DOHH2 (cell line): ENCODE measurements around the gene PNPLA5.

Experiments used
- H3F3A ChIP-seq: fragments of 200-600 bp; sonication (generic), shearing (Covaris generic); 2 replicates; pipeline ENCODE4 v1.6.0; 2016; ENCODE audit warnings: antibody characterized with exemption, mild to moderate bottlenecking; ENCODE audit not compliant: control insufficient read depth, insufficient read depth
- H3K27ac ChIP-seq: fragments of 200-600 bp; sonication (generic); 2 replicates; pipeline ENCODE4 v1.5.1; 2014; ENCODE audit warnings: low read depth, mild to moderate bottlenecking, low read length, moderate library complexity
- H3K27me3 ChIP-seq: fragments of 200-600 bp; sonication (generic); 2 replicates; pipeline ENCODE4 v1.6.1; 2014; ENCODE audit warnings: mild to moderate bottlenecking, low read length, mixed read lengths; ENCODE audit not compliant: control insufficient read depth
- H3K36me3 ChIP-seq: fragments of 200-600 bp; sonication (generic); 2 replicates; pipeline ENCODE4 v1.6.1; 2014; ENCODE audit warnings: mild to moderate bottlenecking, low read length, moderate library complexity, mixed read lengths; ENCODE audit not compliant: control insufficient read depth
- H3K4me1 ChIP-seq: fragments of 200-600 bp; sonication (generic); 2 replicates; pipeline ENCODE4 v1.6.1; 2014; ENCODE audit warnings: mild to moderate bottlenecking, low read length, mixed read lengths; ENCODE audit not compliant: control insufficient read depth
- H3K4me2 ChIP-seq: fragments of 200-600 bp; sonication (generic); 2 replicates; pipeline ENCODE4 v1.6.0; 2014; ENCODE audit warnings: mild to moderate bottlenecking, low read length, moderate library complexity
- H3K4me3 ChIP-seq: fragments of 200-600 bp; sonication (generic); 2 replicates; pipeline ENCODE4 v1.5.1; 2014; ENCODE audit warnings: mild to moderate bottlenecking, low read length, mixed read lengths
- H3K79me2 ChIP-seq: fragments of 200-600 bp; sonication (generic); 2 replicates; pipeline ENCODE4 v1.6.1; 2014; ENCODE audit warnings: mild to moderate bottlenecking, low read length, mixed read lengths; ENCODE audit not compliant: control insufficient read depth
- H3K9me2 ChIP-seq: fragments of 200-600 bp; sonication (generic); replicated peaks from 2 replicates; pipeline ENCODE4 v1.6.1; 2014; ENCODE audit warnings: mild to moderate bottlenecking, low read length, mixed read lengths; ENCODE audit not compliant: control insufficient read depth
- H3K9me3 ChIP-seq: fragments of 200-600 bp; sonication (generic); 2 replicates; pipeline ENCODE4 v1.6.1; 2014; ENCODE audit warnings: antibody characterized with exemption, low read length, mixed read lengths; ENCODE audit not compliant: control insufficient read depth, insufficient read depth
- H4K20me1 ChIP-seq: fragments of 200-600 bp; sonication (generic); 2 replicates; pipeline ENCODE4 v1.6.0; 2014; ENCODE audit warnings: low read depth, mild to moderate bottlenecking, antibody characterized with exemption, low read length, moderate library complexity; ENCODE audit not compliant: control insufficient read depth, insufficient read depth
- EZH2phosphoT487 ChIP-seq: fragments of 200-600 bp; sonication (generic); IDR thresholded peaks from 2 replicates; pipeline ENCODE4 v1.6.1; 2017; ENCODE audit warnings: borderline replicate concordance, mild to moderate bottlenecking, antibody characterized with exemption, low read length, moderate library complexity, mixed read lengths
- TF ChIP-seq, protein P1 (sequence below): fragments of 200-600 bp; sonication (generic); IDR thresholded peaks from one replicate; pipeline ENCODE4 v1.5.1; 2014; ENCODE audit warnings: antibody characterized with exemption, mild to moderate bottlenecking, low read depth, low read length; ENCODE audit not compliant: poor library complexity, severe bottlenecking

Gene PNPLA5

DNA sequence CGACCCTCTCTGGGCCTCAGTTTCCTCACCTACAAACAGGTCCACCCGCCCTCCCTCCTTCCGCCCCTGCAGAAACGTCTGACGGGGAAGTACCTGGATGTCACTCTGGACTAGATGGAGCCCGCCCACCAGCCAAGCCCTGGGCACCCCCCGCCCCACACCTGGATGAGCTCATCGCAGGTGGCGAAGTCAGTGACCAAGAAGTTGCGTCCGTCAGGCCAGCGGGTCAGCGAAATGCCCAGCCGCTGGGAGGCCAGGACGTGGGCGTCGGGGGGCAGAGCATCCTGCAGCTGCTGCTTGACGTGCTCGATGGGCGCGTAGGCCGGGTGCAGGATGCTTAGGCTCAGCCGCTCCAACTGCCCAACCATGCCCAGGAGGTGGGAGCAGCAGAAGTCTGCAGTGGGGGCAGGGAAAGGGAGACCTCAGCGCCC is 897 bp downstream of the PNPLA5 start:
- Histone ChIP-seq H3K4me3 (no peak overlapping the region), H3K9me3 (no peaks in the 10 kb centered on the region), H3K9me2 (no peaks in the 10 kb centered on the region), H3K4me1 (no peaks in the 10 kb centered on the region), H3K27ac (no peak overlapping the region), H3K27me3 (peaks cover 9% of the 10 kb centered on the region), H3F3A (no peaks in the 10 kb centered on the region), H4K20me1 (no peaks in the 10 kb centered on the region), H3K4me2 (no peak overlapping the region), H3K79me2 (no peaks in the 10 kb centered on the region), H3K36me3 (no peaks in the 10 kb centered on the region)
- TF ChIP-seq EZH2phosphoT487 = no peak
- TF ChIP-seq, protein P1, sequence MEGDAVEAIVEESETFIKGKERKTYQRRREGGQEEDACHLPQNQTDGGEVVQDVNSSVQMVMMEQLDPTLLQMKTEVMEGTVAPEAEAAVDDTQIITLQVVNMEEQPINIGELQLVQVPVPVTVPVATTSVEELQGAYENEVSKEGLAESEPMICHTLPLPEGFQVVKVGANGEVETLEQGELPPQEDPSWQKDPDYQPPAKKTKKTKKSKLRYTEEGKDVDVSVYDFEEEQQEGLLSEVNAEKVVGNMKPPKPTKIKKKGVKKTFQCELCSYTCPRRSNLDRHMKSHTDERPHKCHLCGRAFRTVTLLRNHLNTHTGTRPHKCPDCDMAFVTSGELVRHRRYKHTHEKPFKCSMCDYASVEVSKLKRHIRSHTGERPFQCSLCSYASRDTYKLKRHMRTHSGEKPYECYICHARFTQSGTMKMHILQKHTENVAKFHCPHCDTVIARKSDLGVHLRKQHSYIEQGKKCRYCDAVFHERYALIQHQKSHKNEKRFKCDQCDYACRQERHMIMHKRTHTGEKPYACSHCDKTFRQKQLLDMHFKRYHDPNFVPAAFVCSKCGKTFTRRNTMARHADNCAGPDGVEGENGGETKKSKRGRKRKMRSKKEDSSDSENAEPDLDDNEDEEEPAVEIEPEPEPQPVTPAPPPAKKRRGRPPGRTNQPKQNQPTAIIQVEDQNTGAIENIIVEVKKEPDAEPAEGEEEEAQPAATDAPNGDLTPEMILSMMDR = no peak

DNA sequence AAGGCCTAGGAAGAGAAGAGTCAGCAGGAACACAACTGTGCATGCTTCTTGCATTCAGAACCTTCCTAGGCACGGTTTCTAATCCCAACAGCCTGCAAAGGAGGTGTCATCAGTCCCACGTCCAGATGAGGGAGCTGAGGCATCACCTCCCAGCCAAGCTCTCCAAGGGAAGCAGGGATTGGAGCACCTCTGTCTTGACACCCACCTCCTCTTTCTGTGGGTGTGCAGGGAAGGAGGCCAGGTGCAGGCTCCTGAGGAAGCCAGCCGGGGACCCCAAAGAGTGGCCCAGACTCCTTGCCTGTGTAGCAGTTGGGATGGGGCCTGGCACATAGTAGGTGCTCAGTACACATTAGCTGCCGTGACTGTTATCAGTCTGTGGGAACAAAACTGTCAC is 2.0 kb downstream of the PNPLA5 start:
- no peaks in the 10 kb centered on the region for H4K20me1 ChIP-seq
- no peaks in the 10 kb centered on the region for H3K9me3 ChIP-seq
- H3K4me3 ChIP-seq = no peak overlapping the region
- no peak for TF ChIP-seq EZH2phosphoT487
- TF ChIP-seq, protein P1 = no peak
- peaks cover 1% of the 10 kb centered on the region for H3K4me1 ChIP-seq
- H3F3A ChIP-seq = no peaks in the 10 kb centered on the region
- no peak overlapping the region for H3K4me2 ChIP-seq
- H3K79me2 ChIP-seq = no peaks in the 10 kb centered on the region
- H3K36me3 ChIP-seq = no peaks in the 10 kb centered on the region
- no peak overlapping the region for H3K27ac ChIP-seq
- H3K9me2 ChIP-seq = no peaks in the 10 kb centered on the region
- peaks cover 9% of the 10 kb centered on the region for H3K27me3 ChIP-seq

DNA sequence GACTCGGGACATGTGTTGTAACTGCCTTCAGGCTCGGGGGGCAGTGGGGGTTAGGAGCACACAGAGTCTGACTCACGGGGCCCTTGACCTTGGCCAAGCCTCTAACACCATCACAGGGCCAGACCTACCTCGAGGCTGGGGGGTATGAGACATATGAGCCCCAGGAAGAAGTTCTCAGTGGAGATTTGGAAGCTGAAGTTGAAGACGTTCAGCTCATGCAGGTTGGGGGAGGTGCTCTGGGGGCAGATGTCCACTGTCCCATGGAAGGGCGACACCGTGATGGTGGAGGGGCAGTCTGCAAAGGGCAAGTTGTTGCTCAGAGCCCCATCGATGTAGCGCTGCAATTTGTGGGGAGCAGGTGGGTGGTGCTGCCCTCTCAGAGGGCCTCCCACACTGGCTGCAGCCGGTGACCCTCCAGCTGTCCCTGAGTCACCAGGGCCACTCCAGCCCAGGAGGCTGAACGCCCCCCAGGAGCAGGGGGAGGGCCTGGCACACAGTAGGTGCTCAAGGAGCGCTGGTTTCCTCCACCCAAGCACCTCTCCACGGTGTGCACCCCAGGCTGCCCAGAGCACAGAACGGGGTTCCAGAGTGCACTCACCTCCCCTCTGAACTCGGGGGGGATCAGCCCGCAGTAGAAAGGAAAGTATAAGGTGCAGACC is 2.5 kb downstream of the PNPLA5 start:
- Histone ChIP-seq H3K4me1 (peaks cover 6% of the 10 kb centered on the region), H3F3A (no peaks in the 10 kb centered on the region), H4K20me1 (no peaks in the 10 kb centered on the region), H3K9me2 (no peaks in the 10 kb centered on the region), H3K79me2 (no peaks in the 10 kb centered on the region), H3K4me3 (no peak overlapping the region), H3K27ac (no peak overlapping the region), H3K36me3 (no peaks in the 10 kb centered on the region), H3K9me3 (no peaks in the 10 kb centered on the region), H3K27me3 (peaks cover 9% of the 10 kb centered on the region), H3K4me2 (no peak overlapping the region)
- no peak for TF ChIP-seq EZH2phosphoT487
- TF ChIP-seq, protein P1 = no peak
